Diencephalon (tissue), 1 donor: ENCODE data around the gene SLC36A1. TPM values are rescaled to one million over a fixed set of nuclear protein-coding genes. Genes with fewer than 3 reads are reported as not detected.

Experiments used
- small RNA-seq: library from RNA; depleted of rRNA; stranded (forward); fragments of <200 nt; gene quantifications from one replicate; pipeline ENCODE3, GENCODE V24; 2014
- total RNA-seq: library from RNA; depleted of rRNA; stranded (reverse); fragments of >200 nt; gene quantifications from one replicate; pipeline ENCODE4 v1.2.3, GENCODE V29; 2014

The SLC36A1 gene
- 18.0 TPM for total RNA-seq

GRCh38 chr5:151447174-151448037 lies at the start of gene SLC36A1:
TSS of gene SLC36A1 (plus strand) at chr5:151447603. CDS start at chr5:151458793, 11,190 bp downstream.

Small RNA genes lying within 50 kb of the gene (small RNA-seq; reads per million reads assigned to genes)
- gene MIR6499 (0.28 reads per million, percentile 16 among the genes with 10 or more reads in this experiment), gene RNA5SP197 (not detected)

Other genes starting within 250 kb of the SLC36A1 start
- 1.2 TPM for gene CCDC69, start 223.5 kb upstream of the SLC36A1 start, total RNA-seq
- gene GM2A, start 194.4 kb upstream of the SLC36A1 start, total RNA-seq, result 25.1 TPM
- not detected for gene SLC36A3, start 143.8 kb upstream of the SLC36A1 start, total RNA-seq
- gene SLC36A2, start 100.0 kb upstream of the SLC36A1 start, total RNA-seq, result not detected
- 7.2 TPM for gene FAT2, start 143.7 kb downstream of the SLC36A1 start, total RNA-seq
- 157 TPM for gene SPARC, start 239.3 kb downstream of the SLC36A1 start, total RNA-seq